HG03139 (cell line): ENCODE results near the gene TINAGL1.
A peak's percentile ranks its signal among the peaks of the same experiment; 100 is the strongest.

Source experiments
- ATAC-seq: cut with Tn5 transposase; IDR thresholded peaks from one replicate; pipeline ENCODE4 v1.9.1; 2021; ENCODE audit not compliant: unreplicated experiment

TINAGL1 gene

DNA sequence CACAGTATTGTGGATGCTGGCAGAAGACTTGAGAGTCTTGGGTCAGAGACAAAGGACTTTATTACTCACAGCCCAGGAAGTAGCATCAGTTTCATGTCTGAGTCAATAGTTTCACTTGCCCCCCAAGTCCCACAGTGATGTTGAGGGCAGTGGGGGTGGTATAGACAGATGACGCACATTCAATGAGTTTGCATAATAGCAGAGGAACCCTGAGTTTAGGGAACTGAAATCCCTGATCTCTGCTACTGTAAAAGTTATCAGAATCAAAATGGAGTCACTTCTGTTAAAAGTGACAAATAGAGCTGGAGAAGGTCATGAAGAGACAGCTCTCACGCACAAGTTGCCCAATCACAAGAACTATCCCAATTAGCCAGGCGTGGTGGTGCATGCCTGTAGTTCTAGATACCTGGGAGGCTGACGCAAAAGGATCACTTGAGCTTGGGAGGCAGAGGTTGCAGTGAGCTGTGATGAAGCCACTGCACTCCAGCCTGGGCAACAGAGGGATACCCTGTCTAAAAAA is 29.7 kb downstream of the TINAGL1 start:
- ATAC-seq, result peak; percentile 88

DNA sequence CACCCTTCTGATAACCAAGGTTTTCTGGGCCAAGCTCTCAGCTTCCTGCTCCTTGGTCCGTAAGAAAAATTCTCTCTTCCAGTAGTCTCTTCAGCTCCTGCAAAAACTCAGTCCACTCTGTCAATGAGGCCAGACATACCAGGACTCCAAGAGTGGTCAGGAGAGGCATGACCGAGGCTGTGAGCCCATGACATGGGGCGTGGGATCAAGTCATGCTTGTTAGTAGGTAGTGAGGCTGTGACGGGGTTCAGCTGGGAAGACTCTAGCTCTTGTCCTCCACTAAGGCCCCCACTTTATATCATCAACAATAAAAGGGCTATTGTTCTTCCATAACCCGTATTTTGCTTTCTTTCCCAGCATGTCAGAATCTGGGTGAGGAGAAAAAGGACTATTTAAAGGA is 31.0 kb downstream of the TINAGL1 start:
- ATAC-seq, result no peak

DNA sequence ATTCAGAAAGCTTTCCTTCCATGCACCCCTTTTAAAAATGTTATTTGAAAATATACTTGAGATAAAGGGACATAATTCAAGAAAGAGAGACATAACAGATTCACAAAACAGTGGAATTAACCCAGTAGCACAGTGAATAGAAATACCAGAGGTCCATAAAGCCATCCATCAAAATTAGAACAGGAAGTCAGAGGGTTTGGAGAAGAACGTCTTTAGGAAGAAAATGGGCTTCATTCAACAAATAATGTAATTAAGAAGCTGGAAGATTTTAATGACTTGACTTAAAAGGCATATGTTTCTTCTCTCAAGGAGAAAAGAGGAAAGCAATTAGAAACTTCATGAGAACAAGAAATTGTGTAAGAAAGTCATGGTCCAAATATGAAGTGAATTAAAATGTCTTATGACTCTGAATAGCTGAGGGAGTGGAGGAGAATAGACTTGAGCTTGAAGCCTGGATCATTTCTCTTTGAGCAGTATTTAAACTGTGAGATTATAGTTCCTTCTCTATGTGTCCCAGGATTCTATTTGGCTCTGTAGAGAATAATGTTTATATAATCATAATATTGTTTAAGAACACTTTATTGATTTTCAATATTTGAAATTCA is 33.3 kb downstream of the TINAGL1 start:
- ATAC-seq, result no peak

DNA sequence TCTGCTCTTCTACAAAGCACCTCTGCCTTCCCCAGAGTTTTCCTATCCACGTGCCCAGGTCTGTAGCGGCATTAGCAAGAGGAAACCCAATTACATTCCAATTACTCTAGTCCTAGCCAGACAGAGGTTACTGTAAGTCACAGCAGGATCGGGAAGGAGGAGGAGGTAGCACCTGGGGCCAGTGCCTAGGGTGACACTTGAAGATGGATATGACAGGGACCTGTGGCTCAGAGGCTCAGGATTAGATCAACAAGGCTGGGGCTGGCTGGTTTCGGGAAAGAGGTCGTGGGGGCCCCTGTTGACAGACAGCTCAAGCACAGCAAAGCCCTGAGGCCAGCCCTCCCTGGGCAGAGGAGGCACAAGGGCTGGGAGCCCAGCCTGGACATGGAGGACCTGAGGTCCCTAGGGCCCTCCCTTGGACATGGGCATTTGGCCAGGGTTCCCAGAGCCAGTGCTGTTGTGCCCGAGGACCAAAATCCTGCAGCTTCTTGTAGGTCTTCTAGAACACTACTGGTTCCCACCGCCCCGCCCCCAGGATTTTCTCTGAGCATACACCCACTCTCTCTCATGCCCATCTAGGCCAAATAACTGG is 38.2 kb downstream of the TINAGL1 start:
- no peak for ATAC-seq

- ATAC-seq, result no peak
Observed at GRCh38 chr1:31615414-31615813, 39.1 kb downstream of the TINAGL1 start.

DNA sequence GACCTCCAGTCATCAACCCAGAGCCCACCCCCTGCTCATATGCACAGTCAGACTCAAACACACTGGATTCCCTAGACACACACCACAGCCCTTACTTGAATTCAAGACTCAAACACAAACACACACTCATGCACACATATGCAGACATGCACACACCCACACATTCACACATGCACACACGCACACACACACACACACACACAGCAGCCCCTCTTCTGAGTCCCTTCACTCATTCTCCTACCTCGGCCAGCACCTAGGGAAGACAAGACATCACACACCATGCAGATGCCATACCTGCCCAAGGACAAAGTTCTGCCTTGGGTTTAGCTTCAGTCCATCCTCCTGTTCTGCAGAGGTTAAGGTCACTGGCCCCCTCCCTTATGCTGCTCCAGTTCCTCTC is 39.6 kb downstream of the TINAGL1 start:
- no peak for ATAC-seq

DNA sequence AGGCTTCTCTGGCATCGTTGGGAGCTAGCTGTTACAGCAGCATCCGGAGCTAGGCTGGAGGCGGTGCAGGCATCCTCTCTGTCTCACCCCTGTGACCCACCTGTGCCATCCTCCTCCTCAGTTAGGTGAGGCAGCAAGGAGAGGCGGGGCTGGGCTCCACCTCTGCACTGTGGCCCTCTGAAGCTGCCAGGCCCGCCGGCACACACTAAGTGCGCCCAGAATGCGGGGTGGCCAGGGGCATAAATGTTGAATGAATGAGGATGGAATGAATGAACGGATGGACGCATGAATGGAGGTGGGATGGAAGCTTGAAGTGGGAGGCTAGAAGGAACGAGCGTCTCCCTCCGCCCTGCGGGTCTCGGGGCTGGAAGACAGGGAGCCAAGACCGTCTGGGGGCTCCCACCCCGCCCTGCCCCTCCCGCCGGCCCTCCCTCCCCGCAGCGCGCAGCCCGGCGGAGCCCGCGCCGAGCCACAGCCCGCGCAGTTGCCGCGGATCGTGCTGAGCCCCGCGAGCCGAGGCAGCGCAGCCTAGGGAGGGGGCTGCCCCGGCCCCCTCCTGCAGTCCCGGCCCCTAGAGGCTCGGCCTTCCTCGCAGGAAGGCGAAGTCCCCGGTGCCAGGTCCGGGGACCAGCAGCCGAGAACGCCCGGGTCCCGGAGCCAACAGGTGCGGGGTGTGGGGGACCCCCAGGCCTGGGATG is 41.1 kb downstream of the TINAGL1 start, which contains the start of gene HCRTR1:
Gene HCRTR1 (plus strand): TSS at position 472 of the 698 bp plus-strand sequence. CDS start 1,504 bp downstream, outside the sequence.
- no peak for ATAC-seq

- ATAC-seq, result no peak
Observed at GRCh38 chr1:31617916-31618746, 41.8 kb downstream of the TINAGL1 start.

DNA sequence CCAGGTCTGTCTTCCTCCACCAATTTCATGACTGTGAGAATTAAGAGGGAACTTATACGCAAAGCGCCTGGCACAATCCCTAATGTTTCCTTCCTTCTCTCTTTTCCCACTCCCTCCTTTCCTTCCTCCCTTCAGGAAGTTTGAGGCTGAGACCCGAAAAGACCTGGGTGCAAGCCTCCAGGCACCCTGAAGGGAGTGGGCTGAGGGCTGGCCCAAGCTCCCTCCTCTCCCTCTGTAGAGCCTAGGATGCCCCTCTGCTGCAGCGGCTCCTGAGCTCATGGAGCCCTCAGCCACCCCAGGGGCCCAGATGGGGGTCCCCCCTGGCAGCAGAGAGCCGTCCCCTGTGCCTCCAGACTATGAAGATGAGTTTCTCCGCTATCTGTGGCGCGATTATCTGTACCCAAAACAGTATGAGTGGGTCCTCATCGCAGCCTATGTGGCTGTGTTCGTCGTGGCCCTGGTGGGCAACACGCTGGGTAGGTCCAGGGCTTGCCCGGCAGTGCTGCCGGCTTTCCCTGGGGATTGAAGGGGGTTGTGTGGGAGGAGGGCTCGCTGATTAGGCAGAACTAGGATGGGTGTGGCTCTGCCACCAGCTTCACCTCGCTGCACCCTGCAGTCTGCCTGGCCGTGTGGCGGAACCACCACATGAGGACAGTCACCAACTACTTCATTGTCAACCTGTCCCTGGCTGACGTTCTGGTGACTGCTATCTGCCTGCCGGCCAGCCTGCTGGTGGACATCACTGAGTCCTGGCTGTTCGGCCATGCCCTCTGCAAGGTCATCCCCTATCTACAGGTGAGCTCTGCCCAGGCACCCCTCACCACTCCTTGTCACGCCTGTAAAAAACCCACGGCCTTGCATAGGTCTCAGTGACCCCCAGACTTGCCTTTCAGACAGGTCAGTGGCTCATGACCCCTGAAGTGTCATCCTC is 42.9 kb downstream of the TINAGL1 start:
- no peak for ATAC-seq

DNA sequence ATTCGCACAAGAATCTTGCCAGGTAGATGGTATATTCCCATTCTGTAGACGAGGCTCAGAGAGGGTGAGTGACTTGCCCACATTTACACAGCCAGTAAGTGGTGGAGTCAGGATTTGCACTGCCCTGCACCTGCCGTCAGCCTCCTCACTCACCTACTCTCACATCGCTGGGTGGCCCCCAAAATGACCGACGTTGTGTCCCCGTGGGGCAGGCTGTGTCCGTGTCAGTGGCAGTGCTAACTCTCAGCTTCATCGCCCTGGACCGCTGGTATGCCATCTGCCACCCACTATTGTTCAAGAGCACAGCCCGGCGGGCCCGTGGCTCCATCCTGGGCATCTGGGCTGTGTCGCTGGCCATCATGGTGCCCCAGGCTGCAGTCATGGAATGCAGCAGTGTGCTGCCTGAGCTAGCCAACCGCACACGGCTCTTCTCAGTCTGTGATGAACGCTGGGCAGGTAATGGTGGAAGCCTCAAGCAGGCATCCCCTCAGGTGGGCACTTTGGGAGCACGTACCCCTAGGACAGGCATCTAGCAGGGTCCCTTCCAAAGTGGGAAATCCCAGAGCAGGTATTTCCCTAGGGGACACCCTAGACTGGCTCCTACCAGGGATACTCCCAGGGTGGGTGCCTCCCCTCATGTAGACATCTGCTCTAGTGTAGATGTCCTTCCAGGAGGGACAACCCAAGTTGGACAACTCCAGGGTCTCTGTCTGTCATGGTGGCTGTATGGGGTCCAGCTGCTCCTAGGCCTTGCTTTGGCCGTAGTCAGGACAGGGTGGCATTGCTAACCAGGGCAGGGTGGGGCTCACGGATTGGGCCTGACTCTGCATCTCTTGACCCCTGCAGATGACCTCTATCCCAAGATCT is 44.5 kb downstream of the TINAGL1 start:
- no peak for ATAC-seq

DNA sequence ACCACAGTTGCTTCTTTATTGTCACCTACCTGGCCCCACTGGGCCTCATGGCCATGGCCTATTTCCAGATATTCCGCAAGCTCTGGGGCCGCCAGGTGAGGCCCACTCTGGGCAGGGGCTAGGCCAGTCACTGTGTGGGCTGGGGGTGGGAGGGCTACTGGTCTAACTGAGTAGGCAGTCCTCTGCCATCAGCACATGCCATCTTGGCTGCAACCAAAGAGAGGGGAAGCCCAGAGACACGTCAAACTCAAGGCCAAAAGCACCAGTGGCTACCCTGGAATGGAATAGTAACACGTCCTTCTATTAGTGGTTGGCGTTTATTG is 45.1 kb downstream of the TINAGL1 start:
- ATAC-seq, result no peak

- ATAC-seq, result no peak
Observed at GRCh38 chr1:31621847-31622730, 45.8 kb downstream of the TINAGL1 start.

DNA sequence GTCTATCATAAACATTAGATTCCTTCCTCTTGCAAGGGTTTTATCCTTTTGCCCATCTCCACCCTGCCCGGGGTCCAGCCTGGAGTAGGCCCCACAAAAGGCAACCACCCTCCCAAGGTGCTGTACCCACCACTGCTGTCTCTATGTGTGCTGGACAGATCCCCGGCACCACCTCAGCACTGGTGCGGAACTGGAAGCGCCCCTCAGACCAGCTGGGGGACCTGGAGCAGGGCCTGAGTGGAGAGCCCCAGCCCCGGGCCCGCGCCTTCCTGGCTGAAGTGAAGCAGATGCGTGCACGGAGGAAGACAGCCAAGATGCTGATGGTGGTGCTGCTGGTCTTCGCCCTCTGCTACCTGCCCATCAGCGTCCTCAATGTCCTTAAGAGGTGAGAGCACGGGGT is 47.0 kb downstream of the TINAGL1 start:
- no peak for ATAC-seq

- ATAC-seq, result no peak
Observed at GRCh38 chr1:31624309-31624708, 48.0 kb downstream of the TINAGL1 start.

DNA sequence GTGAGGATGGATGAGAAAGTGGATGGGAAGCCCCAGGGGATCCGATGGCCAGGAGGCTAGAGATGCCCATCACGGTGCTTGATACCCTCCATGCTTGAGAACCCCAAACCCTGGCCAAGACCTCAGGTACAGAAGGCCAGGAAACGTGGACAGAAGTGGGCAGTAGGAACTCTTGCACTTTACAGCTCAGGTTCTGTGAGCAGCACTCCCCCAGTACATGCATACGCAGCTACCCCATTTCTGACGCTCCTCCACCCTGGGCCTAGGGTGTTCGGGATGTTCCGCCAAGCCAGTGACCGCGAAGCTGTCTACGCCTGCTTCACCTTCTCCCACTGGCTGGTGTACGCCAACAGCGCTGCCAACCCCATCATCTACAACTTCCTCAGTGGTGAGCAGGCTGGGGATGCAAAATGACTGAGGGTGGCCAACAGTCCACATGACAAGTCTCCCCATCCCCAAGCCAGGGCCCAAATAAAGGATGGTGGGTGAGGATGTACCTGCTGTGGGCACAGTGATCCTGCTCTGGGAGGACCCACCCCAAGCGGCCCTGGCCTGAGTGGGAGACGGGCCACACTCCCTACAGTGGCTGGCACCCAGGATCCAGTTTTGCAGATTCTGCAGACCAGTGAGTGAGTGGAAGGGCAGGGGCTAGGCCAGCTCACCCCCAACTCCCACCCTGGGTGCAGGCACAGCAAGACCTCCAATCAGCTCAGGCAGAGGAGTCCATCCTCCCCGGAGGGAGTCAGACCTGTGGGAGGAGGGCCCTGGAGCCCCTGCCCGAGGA is 48.6 kb downstream of the TINAGL1 start:
- ATAC-seq, result no peak

DNA sequence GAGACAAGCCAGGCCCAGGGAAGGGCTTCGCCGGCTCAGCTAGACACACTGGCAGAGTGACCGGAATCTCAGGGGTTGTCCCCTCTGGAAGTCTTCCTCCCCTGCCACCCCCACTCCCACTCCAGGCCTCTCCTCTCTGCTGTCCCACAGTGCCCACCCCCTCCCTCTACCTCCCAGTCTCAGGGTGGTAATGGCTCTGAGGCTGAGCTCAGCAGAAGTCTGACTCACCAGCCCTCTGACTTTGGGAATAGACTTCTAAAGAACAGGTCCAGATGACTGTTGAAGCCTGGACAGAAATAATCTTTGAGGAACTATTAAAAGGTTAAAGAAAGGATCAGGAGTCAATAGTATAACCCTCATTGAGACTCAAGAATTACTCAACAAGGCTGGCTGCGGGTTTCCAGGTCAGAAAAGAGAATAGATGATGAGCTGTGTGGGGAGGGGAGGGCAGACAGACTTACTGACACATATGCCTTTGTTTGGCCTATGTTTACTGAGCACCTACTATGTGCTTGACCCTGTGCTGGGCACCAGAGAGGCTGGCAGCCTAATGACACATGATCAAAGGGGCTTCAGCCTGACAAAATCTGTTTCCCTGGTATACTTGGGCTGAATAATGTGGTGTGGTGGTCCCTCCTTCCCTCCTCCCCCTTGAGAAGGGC is 49.4 kb downstream of the TINAGL1 start:
- no peak for ATAC-seq
